Activated CD4-positive, alpha-beta memory T cell treated with anti-CD3 and anti-CD28 coated beads, Interleukin-2, amount 10 ng/mL, durations not matched to agents 7 days and 5 days (primary cell): ENCODE results near the gene TMCO6. TPM values are rescaled to one million over a fixed set of nuclear protein-coding genes. Genes with fewer than 3 reads are reported as not detected.
A peak's percentile ranks its signal among the peaks of the same experiment; 100 is the strongest.
"Not testable (repeated sequence)": the region's sequence is repeated elsewhere in the genome, so short reads cannot be mapped to it uniquely, and the experiment has no call there.

Experiments used
- CTCF ChIA-PET: fragments of 350-600 bp; sonication (Branson Sonifier 250); formaldehyde crosslinking; loops from one replicate; lab custom pipeline; 2021; ENCODE audit warnings: antibody characterized with exemption, inconsistent platforms; lab: Charles Lee
- POLR2A ChIA-PET: fragments of 350-600 bp; sonication (Branson Sonifier 250); formaldehyde crosslinking; loops from one replicate; lab custom pipeline; 2021; ENCODE audit warnings: antibody characterized with exemption; lab: Charles Lee
- DNase-seq: peaks from one replicate; pipeline ENCODE4 v3.0.0-alpha.2; 2020
- H3K27ac Mint-ChIP-seq: one replicate; pipeline ENCODE4 v1.8.0; 2021; ENCODE audit warnings: mild to moderate bottlenecking, mixed read lengths
- H3K27me3 Mint-ChIP-seq: one replicate; pipeline ENCODE4 v1.8.0; 2021; ENCODE audit warnings: mixed read lengths
- H3K36me3 Mint-ChIP-seq: one replicate; pipeline ENCODE4 v1.8.0; 2021; ENCODE audit warnings: low read depth, mixed read lengths
- H3K4me1 Mint-ChIP-seq: one replicate; pipeline ENCODE4 v1.8.0; 2021; ENCODE audit warnings: mixed read lengths
- H3K4me3 Mint-ChIP-seq: one replicate; pipeline ENCODE4 v1.8.0; 2021; ENCODE audit warnings: mild to moderate bottlenecking, mixed read lengths
- H3K9me3 Mint-ChIP-seq: one replicate; pipeline ENCODE4 v1.8.0; 2021; ENCODE audit warnings: mixed read lengths
- total RNA-seq, 2 experiments: library from RNA; stranded (reverse); gene quantifications; one replicate each; pipeline ENCODE4 v1.2.3, GENCODE V29; 2021

The TMCO6 gene
- total RNA-seq, 2 experiments from 2014 or later = 28.9 to 29.0 TPM

DNA sequence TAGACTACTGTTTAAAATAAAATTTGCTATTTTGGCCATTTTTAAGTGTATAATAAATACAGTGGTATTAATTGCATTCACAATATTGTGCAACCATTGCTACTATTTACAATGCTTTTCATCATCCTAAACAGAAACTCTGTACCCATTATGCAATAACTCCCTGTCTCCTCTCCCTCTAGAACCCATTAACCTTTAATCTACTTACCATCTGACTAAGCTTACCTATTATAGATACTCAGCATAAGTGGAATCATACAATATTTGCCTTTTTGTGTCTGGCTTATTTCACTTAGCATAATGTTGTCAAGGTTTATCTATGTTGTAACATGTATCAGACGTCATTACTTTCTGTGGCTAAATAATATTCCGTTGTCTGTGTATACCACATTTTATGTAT is 32.2 kb upstream of the TMCO6 start:
- ChIA-PET POLR2A (no interaction called here), CTCF (interaction anchor here (0.6 kb wide), 1 partner anchor 543 kb away, joined by 3 read pairs; no protein-coding TSS in a partner anchor)
- Mint-ChIP-seq H3K36me3 (no peaks in the 10 kb centered on the region), H3K27ac (no peak overlapping the region), H3K27me3 (peaks cover 1% of the 10 kb centered on the region), H3K4me1 (peaks cover 13% of the 10 kb centered on the region), H3K9me3 (no peaks in the 10 kb centered on the region), H3K4me3 (no peak overlapping the region)
- DNase-seq = no peak

DNA sequence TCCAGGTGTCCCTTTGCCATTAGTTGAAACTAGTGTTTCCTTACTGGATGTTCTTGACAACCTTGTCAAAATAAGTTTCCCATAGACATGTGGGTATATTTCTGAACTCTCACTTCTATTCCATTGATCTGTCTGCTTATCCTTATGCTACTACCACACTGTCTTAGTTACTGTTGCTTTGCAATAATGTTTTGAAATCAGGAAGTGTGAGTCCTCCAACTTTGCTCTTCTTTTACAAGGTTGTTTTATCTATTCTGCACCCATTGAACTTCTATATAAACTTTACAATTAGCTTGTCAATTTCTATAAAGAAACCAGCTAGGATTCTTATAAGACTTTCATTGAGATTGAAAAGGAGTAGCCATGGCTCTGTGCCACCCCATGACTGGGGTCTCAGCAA is 30.5 kb upstream of the TMCO6 start:
- POLR2A ChIA-PET = no interaction called here
- H3K9me3 Mint-ChIP-seq = peaks cover 3% of the 10 kb centered on the region
- H3K36me3 Mint-ChIP-seq = no peaks in the 10 kb centered on the region
- peaks cover 18% of the 10 kb centered on the region for H3K4me1 Mint-ChIP-seq
- no peak overlapping the region for H3K27ac Mint-ChIP-seq
- H3K4me3 Mint-ChIP-seq = no peak overlapping the region
- H3K27me3 Mint-ChIP-seq = peaks cover 5% of the 10 kb centered on the region
- no peak for DNase-seq
- CTCF ChIA-PET = no interaction called here

DNA sequence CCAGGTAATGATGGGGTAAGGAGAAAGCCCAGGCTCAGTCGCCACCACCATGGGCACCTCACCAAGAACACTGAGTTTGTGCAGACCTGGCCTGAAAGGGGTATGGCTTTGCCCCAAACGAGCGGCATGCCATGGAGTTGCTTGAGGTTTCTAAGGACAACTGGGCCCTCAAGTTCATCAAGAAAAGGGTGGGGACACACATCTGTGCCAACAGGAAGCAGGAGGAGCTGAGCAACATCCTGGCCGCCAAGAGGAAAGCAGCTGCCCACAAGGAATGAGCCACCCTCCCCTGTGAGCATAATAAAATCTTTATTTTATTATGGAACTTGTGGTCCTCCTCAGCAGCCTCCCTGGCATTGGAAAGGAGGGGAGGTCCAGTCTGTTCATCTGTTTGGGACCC is 30.1 kb upstream of the TMCO6 start:
- no peak overlapping the region for H3K4me3 Mint-ChIP-seq
- peaks cover 18% of the 10 kb centered on the region for H3K4me1 Mint-ChIP-seq
- H3K27ac Mint-ChIP-seq = no peak overlapping the region
- peaks cover 3% of the 10 kb centered on the region for H3K9me3 Mint-ChIP-seq
- H3K36me3 Mint-ChIP-seq = no peaks in the 10 kb centered on the region
- CTCF ChIA-PET = no interaction called here
- H3K27me3 Mint-ChIP-seq = peaks cover 5% of the 10 kb centered on the region
- DNase-seq = no peak
- POLR2A ChIA-PET = no interaction called here

DNA sequence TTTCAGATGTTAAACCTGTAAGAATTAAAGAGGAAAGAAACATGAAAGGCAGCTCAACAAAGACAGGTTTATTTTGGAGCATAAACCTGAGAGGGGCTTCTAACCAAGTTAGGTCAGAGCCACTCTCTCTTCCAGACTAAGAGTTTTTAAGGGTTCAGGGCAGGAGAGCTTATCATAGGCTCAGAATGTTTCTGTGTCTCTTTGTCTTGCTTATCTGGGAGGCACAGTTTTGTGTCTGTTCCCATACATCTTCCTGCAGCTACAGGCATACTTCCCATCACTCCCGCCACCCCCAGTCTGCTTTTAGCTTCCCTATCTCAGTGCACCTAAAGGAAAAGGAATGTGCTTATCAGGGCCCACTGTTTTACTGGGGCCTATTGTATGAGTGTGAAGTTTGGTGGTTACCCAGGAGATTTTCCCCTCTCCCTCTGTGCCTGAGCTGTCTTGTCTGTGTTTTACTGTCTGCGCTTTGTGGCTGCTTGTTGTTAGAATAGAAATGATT is 28.2 kb upstream of the TMCO6 start:
- POLR2A ChIA-PET = no interaction called here
- Mint-ChIP-seq H3K4me3 (no peak overlapping the region), H3K36me3 (no peaks in the 10 kb centered on the region), H3K27ac (no peak overlapping the region), H3K9me3 (peaks cover 3% of the 10 kb centered on the region), H3K4me1 (peaks cover 18% of the 10 kb centered on the region), H3K27me3 (peaks cover 4% of the 10 kb centered on the region)
- no peak for DNase-seq
- CTCF ChIA-PET = no interaction called here

DNA sequence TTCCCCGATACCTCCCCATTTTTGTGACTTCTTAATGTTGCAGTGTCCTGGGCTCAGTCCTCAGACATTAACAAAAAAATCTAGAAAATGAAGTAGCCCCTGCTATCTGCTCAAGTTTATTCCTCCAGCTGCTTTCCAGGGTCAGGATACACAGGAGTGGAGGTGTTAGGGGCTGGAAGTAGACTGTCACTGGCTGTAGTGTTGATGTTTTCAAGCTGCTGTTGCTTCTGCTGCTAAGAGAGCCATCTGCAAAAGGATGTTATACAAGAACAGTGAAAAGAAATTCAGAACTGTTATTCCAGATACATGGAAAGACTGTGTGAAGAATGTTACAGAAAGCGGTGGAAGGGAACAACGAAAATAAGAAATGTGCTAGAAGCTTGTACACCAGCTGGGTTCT is 16.9 kb upstream of the TMCO6 start:
- POLR2A ChIA-PET = no interaction called here
- H3K4me1 Mint-ChIP-seq = no peaks in the 10 kb centered on the region
- H3K9me3 Mint-ChIP-seq = no peaks in the 10 kb centered on the region
- CTCF ChIA-PET = interaction anchor here (0.6 kb wide), 1 partner anchor 234 kb away, joined by 4 read pairs; no protein-coding TSS in a partner anchor
- no peak overlapping the region for H3K27ac Mint-ChIP-seq
- no peak overlapping the region for H3K4me3 Mint-ChIP-seq
- no peak for DNase-seq
- peaks cover under 1% of the 10 kb centered on the region for H3K36me3 Mint-ChIP-seq
- H3K27me3 Mint-ChIP-seq = peaks cover 37% of the 10 kb centered on the region

DNA sequence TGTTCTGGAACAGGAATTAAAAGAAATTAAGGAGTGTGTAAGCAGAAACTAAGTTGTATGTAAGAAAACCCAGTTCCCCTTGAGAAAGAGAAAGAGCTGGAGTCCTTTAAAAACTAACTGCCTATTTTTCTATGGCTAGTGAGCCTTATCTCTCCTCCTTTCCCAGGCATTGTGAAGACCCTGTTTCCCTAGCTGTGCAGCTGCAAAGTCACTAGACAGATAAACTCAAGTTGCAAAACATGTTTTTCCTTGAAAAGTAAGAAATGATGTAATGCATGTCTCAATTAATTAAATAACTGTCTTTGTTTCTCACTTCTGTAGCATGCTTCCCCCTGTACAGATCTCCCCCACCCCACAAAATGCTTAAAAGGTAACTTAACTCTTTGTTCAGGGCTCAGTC is 16.2 kb upstream of the TMCO6 start:
- H3K4me1 Mint-ChIP-seq, CTCF ChIA-PET, H3K27ac Mint-ChIP-seq, H3K4me3 Mint-ChIP-seq, POLR2A ChIA-PET, DNase-seq, H3K9me3 Mint-ChIP-seq, H3K36me3 Mint-ChIP-seq: not testable (repeated sequence)
- H3K27me3 Mint-ChIP-seq = peaks cover 36% of the 10 kb centered on the region

DNA sequence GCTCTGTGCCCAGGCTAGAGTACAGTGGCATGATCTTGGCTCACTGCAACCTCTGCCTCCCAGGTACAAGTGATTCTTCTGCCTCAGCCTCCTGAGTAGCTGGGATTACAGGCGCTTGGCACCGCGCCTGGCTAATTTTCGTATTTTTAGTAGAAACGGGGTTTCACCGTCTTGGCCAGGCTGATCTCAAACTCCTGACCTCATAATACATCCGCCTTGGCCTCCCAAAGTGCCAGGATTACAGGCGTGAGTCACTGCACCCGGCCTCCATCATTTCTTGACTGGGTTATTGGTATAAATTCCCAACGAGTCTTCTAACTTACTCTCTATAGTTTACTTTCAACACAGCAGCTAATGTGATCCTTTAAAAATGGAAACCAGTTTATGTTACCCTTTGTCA is 14.4 kb upstream of the TMCO6 start:
- DNase-seq, H3K27ac Mint-ChIP-seq, H3K4me1 Mint-ChIP-seq, CTCF ChIA-PET, H3K9me3 Mint-ChIP-seq, H3K36me3 Mint-ChIP-seq, H3K4me3 Mint-ChIP-seq: not testable (repeated sequence)
- H3K27me3 Mint-ChIP-seq = peaks cover 22% of the 10 kb centered on the region
- POLR2A ChIA-PET = interaction anchor here (1.0 kb wide), 1 partner anchor 23 kb away, joined by 3 read pairs; the partner anchor contains the start of genes IK and NDUFA2

DNA sequence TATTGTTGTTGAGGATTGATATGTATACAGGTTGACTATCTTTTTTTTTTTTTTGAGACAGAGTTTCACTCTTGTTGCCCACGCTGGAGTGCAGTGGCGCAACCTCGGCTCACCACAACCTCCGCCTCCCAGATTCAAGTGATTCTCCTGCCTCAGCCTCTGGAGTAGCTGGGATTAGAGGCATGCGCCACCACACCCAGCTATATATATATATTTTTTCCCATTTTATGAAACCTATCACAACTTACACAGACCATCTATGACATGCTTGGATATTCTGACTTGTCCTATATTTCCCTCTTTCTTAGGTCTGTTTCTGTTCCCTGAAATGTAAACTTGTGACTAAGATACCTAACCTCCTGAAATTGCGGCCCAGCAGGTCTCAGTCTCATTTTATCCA is 11.3 kb upstream of the TMCO6 start:
- POLR2A ChIA-PET = no interaction called here

DNA sequence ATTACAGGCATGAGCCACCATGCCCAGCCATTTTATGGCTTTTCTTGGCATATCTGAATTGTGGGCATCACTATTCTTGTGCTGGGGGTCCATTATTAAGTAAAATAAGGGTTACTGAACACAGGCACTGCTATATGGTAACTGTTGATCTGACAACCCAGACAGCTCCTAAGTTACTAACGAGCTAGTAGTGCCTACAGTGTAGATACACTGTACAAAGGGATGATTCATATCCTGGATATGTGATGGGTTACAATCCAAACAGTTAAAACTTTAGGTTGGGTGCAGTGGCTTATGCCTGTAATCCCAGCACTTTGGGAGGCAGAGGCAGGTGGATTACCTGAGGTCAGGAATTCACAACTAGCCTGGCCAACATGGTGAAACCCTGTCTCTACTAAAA is 10.5 kb upstream of the TMCO6 start:
- no peak overlapping the region for H3K4me3 Mint-ChIP-seq
- CTCF ChIA-PET = no interaction called here
- peaks cover 34% of the 10 kb centered on the region for H3K27me3 Mint-ChIP-seq
- no peaks in the 10 kb centered on the region for H3K9me3 Mint-ChIP-seq
- POLR2A ChIA-PET = no interaction called here
- H3K36me3 Mint-ChIP-seq = peaks cover 2% of the 10 kb centered on the region
- peaks cover 24% of the 10 kb centered on the region for H3K4me1 Mint-ChIP-seq
- no peak overlapping the region for H3K27ac Mint-ChIP-seq
- DNase-seq = no peak

More for the DNA sequence above, 11.3 kb upstream of the TMCO6 start:
- Mint-ChIP-seq H3K36me3 (peaks cover 2% of the 10 kb centered on the region), H3K9me3 (no peaks in the 10 kb centered on the region), H3K4me3 (no peak overlapping the region), H3K27ac (no peak overlapping the region), H3K4me1 (peaks cover 18% of the 10 kb centered on the region), H3K27me3 (peaks cover 30% of the 10 kb centered on the region)
- CTCF ChIA-PET = no interaction called here
- DNase-seq = no peak

DNA sequence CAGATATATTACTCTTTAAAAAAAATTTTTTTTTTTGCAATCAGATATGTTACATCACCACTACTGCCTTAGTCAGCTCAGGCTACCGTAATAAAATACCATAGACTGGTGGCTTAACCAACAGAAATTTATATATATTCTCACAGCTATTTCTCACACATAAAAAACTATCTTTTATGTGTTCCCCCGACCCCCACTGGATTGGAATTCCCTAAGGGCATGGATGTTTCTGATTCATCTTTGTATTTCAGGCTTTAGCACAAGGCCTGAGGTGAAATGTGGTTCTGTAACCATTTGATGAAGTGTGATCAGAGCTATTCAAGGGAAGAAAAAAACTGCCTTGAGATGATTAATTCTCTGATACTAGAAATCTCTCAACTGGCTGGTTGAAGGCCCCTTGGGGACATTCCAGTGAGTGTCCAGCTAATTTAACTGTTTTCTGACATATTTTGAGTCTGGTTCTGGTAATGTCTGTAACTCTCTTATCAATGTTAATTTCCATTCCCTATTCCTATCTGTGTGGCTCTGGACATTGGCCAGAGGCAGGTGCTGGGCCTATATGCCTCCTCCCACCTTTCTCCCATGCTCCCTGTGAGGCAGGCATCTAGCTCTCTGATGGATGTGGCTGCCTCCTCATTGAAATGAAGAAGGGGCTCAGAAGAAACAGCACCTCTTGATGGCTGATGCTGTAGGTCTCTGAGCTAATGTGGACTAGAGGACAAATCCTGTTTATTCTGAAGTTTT is 8.8 kb upstream of the TMCO6 start:
- DNase-seq = no peak
- POLR2A ChIA-PET = interaction anchor here (1.0 to 1.3 kb wide), 4 partner anchors 17 to 229 kb away, joined by 3 to 7 read pairs (median 3); partner anchors contain the start of genes ANKHD1, IK and NDUFA2
- peaks cover 34% of the 10 kb centered on the region for H3K27me3 Mint-ChIP-seq
- no peak overlapping the region for H3K27ac Mint-ChIP-seq
- H3K9me3 Mint-ChIP-seq = no peaks in the 10 kb centered on the region
- CTCF ChIA-PET = interaction anchor here (0.9 to 1.4 kb wide), 4 partner anchors 8 to 267 kb away, joined by 3 to 4 read pairs (median 4); partner anchors contain the start of genes EIF4EBP3 and TMCO6
- H3K4me1 Mint-ChIP-seq = peaks cover 33% of the 10 kb centered on the region
- no peak overlapping the region for H3K4me3 Mint-ChIP-seq
- peaks cover 2% of the 10 kb centered on the region for H3K36me3 Mint-ChIP-seq

DNA sequence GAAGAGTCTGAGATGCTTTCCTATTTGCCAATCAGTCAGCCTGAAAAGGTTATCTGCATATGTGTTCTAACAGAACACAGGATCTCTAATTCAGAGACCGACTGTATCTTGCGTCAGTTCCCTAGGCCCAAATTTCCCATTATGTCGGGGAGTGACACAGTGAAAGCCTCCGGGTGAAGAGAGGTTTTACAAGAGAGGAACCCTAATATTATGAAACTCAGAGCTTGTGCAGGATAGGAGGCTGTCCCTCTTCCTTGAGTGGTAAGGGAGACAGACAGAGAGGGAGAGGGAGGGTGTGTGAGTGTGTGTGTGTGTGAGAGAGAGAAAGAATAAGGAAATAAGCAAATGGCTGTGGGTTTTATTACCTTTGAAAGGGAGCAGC is 8.2 kb upstream of the TMCO6 start:
- Mint-ChIP-seq H3K9me3 (no peaks in the 10 kb centered on the region), H3K4me1 (peaks cover 34% of the 10 kb centered on the region), H3K27ac (no peak overlapping the region), H3K36me3 (peaks cover 2% of the 10 kb centered on the region), H3K27me3 (peaks cover 34% of the 10 kb centered on the region), H3K4me3 (peak overlapping the region; percentile 28)
- DNase-seq = no peak
- ChIA-PET CTCF (interaction anchor here (0.9 to 1.4 kb wide), 2 partner anchors 8 to 83 kb away, joined by 3 to 4 read pairs; partner anchors contain the start of genes EIF4EBP3 and TMCO6), POLR2A (interaction anchor here (1.1 to 1.3 kb wide), 3 partner anchors 54 to 230 kb away, joined by 3 to 7 read pairs (median 3); partner anchors contain the start of gene ANKHD1)

DNA sequence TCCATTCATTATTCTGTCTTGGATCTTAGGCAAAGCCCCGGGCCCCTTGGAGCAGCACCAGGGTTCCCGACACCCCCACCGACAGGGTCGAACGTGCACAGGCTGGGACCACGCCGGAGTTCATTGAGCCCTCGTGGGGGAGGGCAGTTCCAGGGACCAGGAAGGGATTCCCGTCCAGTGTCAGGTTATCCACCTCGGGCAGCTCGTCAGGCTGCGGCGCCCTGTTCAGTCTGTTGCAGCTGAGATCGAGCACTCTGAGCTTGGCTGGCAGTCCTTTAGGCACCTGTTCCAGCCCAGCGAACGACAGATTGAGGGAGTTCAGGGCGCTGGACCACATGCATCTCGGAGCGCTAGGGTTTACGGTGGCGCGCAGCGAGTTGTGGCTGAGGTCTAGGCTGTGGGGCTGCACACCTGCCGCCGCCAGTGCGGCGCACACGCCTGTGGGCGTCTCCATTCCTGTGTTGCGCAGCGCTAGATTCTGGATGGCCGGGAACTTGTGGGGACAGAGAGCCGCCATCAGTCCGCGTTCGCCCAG is 7.4 kb upstream of the TMCO6 start:
- ChIA-PET POLR2A (interaction anchor here (1.1 to 1.8 kb wide), 4 partner anchors 15 to 230 kb away, joined by 3 to 12 read pairs (median 4); partner anchors contain the start of genes ANKHD1, IK and NDUFA2), CTCF (interaction anchor here (1.0 to 4.7 kb wide), 3 partner anchors 14 to 388 kb away, joined by 3 to 40 read pairs (median 7); partner anchors contain the start of genes IK and NDUFA2)
- Mint-ChIP-seq H3K9me3 (no peaks in the 10 kb centered on the region), H3K4me3 (peak overlapping the region; percentile 77), H3K27ac (no peak overlapping the region), H3K4me1 (peaks cover 35% of the 10 kb centered on the region), H3K27me3 (peaks cover 31% of the 10 kb centered on the region), H3K36me3 (peaks cover 2% of the 10 kb centered on the region)
- DNase-seq = no peak
